HEK293 (cell line): Measurements from ENCODE around the gene KLK6.

Experiments
- CTCF ChIA-PET: fragments of 350-600 bp; formaldehyde crosslinking; extraction: SDS; loops from one replicate; lab custom pipeline; 2021; ENCODE audit warnings: antibody characterized with exemption; lab: Yijun Ruan, JAX
- POLR2A ChIA-PET: fragments of 300-600 bp; formaldehyde crosslinking; extraction: SDS; loops from one replicate; lab custom pipeline; 2020; ENCODE audit warnings: antibody characterized with exemption, inconsistent platforms; lab: Yijun Ruan, JAX
- H3K27ac ChIP-seq: fragments of 200-500 bp; sonication (Bioruptor generic); 2 replicates; pipeline ENCODE4 v1.5.1; 2014; ENCODE audit warnings: low read depth, low read length, control low read depth, inconsistent platforms; ENCODE audit errors: extremely low read depth
- H3K36me3 ChIP-seq, 2 experiments: fragments of 200-500 bp in 1 of 2; sonication (Bioruptor generic) in 1 of 2; 1 replicate in 1 of 2; 2 replicates in 1 of 2; pipeline ENCODE4 v1.5.1; 2014 to 2017; ENCODE audit warnings: inconsistent platforms in 2 of 2, low read length in 2 of 2; ENCODE audit not compliant: control insufficient read depth in 2 of 2, insufficient read depth in 1 of 2
- H3K4me1 ChIP-seq: fragments of 200-500 bp; sonication (Bioruptor generic); 2 replicates; pipeline ENCODE4 v1.5.1; 2014; ENCODE audit warnings: mild to moderate bottlenecking, low read length, inconsistent platforms; ENCODE audit not compliant: control insufficient read depth, insufficient read depth
- H3K4me3 ChIP-seq: 2 replicates; pipeline ENCODE4 v1.5.1; 2011; ENCODE audit warnings: low read depth, mild to moderate bottlenecking, control low read depth, low read length, moderate library complexity
- H3K9me3 ChIP-seq: fragments of 200-500 bp; sonication (Bioruptor generic); 2 replicates; pipeline ENCODE4 v1.5.1; 2014; ENCODE audit warnings: low read depth, low read length, inconsistent platforms; ENCODE audit not compliant: control insufficient read depth, insufficient read depth
- GFI1B ChIP-seq: fragments of 450-650 bp; formaldehyde crosslinking; IDR thresholded peaks from 2 replicates; pipeline ENCODE4 v1.5.1; 2016; ENCODE audit warnings: missing biosample characterization, missing genetic modification characterization
- GLI2 ChIP-seq: fragments of 450-650 bp; formaldehyde crosslinking; IDR thresholded peaks from 2 replicates; pipeline ENCODE4; 2017; ENCODE audit warnings: missing biosample characterization, missing genetic modification characterization, low read depth, borderline replicate concordance
- HOXA7 ChIP-seq: sonication (generic); formaldehyde crosslinking; IDR thresholded peaks from 2 replicates; pipeline ENCODE4 v1.8.1; 2022; ENCODE audit warnings: missing genetic modification reagents, borderline replicate concordance
- IKZF3 ChIP-seq: fragments of 450-650 bp; IDR thresholded peaks from 2 replicates; pipeline ENCODE4 v1.5.0; 2018; ENCODE audit warnings: missing biosample characterization, mild to moderate bottlenecking, missing genetic modification characterization, moderate library complexity
- INSM2 ChIP-seq: fragments of 450-650 bp; formaldehyde crosslinking; IDR thresholded peaks from 2 replicates; pipeline ENCODE4 v1.5.1; 2016; ENCODE audit warnings: missing biosample characterization, missing genetic modification characterization
- OSR2 ChIP-seq: fragments of 450-650 bp; formaldehyde crosslinking; IDR thresholded peaks from 2 replicates; pipeline ENCODE4 v1.5.1; 2016; ENCODE audit warnings: missing biosample characterization, missing genetic modification characterization
- SP2 ChIP-seq: fragments of 450-650 bp; formaldehyde crosslinking; IDR thresholded peaks from 2 replicates; pipeline ENCODE4 v1.5.1; 2016; ENCODE audit warnings: missing biosample characterization, missing genetic modification characterization
- SP7 ChIP-seq: fragments of 450-650 bp; formaldehyde crosslinking; IDR thresholded peaks from 2 replicates; pipeline ENCODE4 v1.5.1; 2016; ENCODE audit warnings: missing biosample characterization, missing genetic modification characterization
- TSHZ1 ChIP-seq: fragments of 450-650 bp; formaldehyde crosslinking; IDR thresholded peaks from 2 replicates; pipeline ENCODE4 v1.5.1; 2016; ENCODE audit warnings: missing biosample characterization, missing genetic modification characterization, borderline replicate concordance
- ZNF112 ChIP-seq: fragments of 450-650 bp; formaldehyde crosslinking; IDR thresholded peaks from 2 replicates; pipeline ENCODE4 v1.5.0; 2017; ENCODE audit warnings: missing biosample characterization, missing genetic modification characterization
- ZNF121 ChIP-seq: fragments of 450-650 bp; formaldehyde crosslinking; IDR thresholded peaks from 2 replicates; pipeline ENCODE4 v1.5.1; 2016; ENCODE audit warnings: missing biosample characterization, missing genetic modification characterization
- ZNF146 ChIP-seq: fragments of 450-650 bp; formaldehyde crosslinking; IDR thresholded peaks from 2 replicates; pipeline ENCODE4 v1.5.1; 2016; ENCODE audit warnings: missing biosample characterization, missing genetic modification characterization
- ZNF169 ChIP-seq: fragments of 450-650 bp; formaldehyde crosslinking; IDR thresholded peaks from 2 replicates; pipeline ENCODE4 v1.5.1; 2016; ENCODE audit warnings: missing biosample characterization, missing genetic modification characterization
- ZNF214 ChIP-seq: fragments of 450-650 bp; formaldehyde crosslinking; IDR thresholded peaks from 2 replicates; pipeline ENCODE4 v1.5.1; 2017; ENCODE audit warnings: missing biosample characterization, mild to moderate bottlenecking, missing genetic modification characterization, borderline replicate concordance
- ZNF266 ChIP-seq: fragments of 450-650 bp; formaldehyde crosslinking; IDR thresholded peaks from 2 replicates; pipeline ENCODE4 v1.5.1; 2016; ENCODE audit warnings: missing biosample characterization, missing genetic modification characterization, low read depth
- ZNF37A ChIP-seq: fragments of 450-650 bp; IDR thresholded peaks from 2 replicates; pipeline ENCODE4 v1.5.1; 2018; ENCODE audit warnings: missing biosample characterization, missing genetic modification characterization
- ZNF585B ChIP-seq: fragments of 450-650 bp; formaldehyde crosslinking; IDR thresholded peaks from 2 replicates; pipeline ENCODE4 v1.5.1; 2016; ENCODE audit warnings: missing biosample characterization, missing genetic modification characterization
- ZNF600 ChIP-seq: fragments of 450-650 bp; formaldehyde crosslinking; IDR thresholded peaks from 2 replicates; pipeline ENCODE4 v1.5.1; 2016; ENCODE audit warnings: missing biosample characterization, missing genetic modification characterization
- ZNF610 ChIP-seq: fragments of 450-650 bp; formaldehyde crosslinking; IDR thresholded peaks from 2 replicates; pipeline ENCODE4 v1.5.1; 2016; ENCODE audit warnings: missing biosample characterization, missing genetic modification characterization, borderline replicate concordance
- ZNF629 ChIP-seq: fragments of 450-650 bp; formaldehyde crosslinking; IDR thresholded peaks from 2 replicates; pipeline ENCODE4 v1.5.1; 2017; ENCODE audit warnings: missing biosample characterization, missing genetic modification characterization
- ZNF645 ChIP-seq: fragments of 450-650 bp; formaldehyde crosslinking; IDR thresholded peaks from 2 replicates; pipeline ENCODE4; 2016; ENCODE audit warnings: missing biosample characterization, missing genetic modification characterization
- ZNF76 ChIP-seq: fragments of 450-650 bp; formaldehyde crosslinking; IDR thresholded peaks from 2 replicates; pipeline ENCODE4; 2016; ENCODE audit warnings: low read depth, missing biosample characterization, missing genetic modification characterization, borderline replicate concordance
- ZNF843 ChIP-seq: fragments of 450-650 bp; formaldehyde crosslinking; IDR thresholded peaks from 2 replicates; pipeline ENCODE4 v1.5.1; 2016; ENCODE audit warnings: missing biosample characterization, missing genetic modification characterization
- TF ChIP-seq, protein P1 (sequence below): fragments of 450-650 bp; formaldehyde crosslinking; IDR thresholded peaks from 2 replicates; pipeline ENCODE4 v1.5.1; 2016; ENCODE audit warnings: missing biosample characterization, missing genetic modification characterization
- TF ChIP-seq, protein P2 (sequence below): fragments of 450-650 bp; formaldehyde crosslinking; IDR thresholded peaks from 2 replicates; pipeline ENCODE4 v1.5.1; 2017; ENCODE audit warnings: missing biosample characterization, missing genetic modification characterization
- TF ChIP-seq, protein P3 (sequence below): fragments of 450-650 bp; formaldehyde crosslinking; IDR thresholded peaks from 2 replicates; pipeline ENCODE4 v1.5.1; 2017; ENCODE audit warnings: missing biosample characterization, missing genetic modification characterization

KLK6 gene

GRCh38 chr19:50963381-50963780 lies 6.0 kb downstream of the KLK6 start:
- no peak overlapping the region for H3K27ac ChIP-seq
- H3K36me3 ChIP-seq = no peaks in the 10 kb centered on the region
- POLR2A ChIA-PET = no interaction called here
- CTCF ChIA-PET = interaction anchor here (1.2 kb wide), 1 partner anchor 54 kb away, joined by 3 read pairs; no protein-coding TSS in a partner anchor
- peaks cover 4% of the 10 kb centered on the region; the same call in 1 of the 2 replicates for H3K4me1 ChIP-seq
- H3K9me3 ChIP-seq = no peaks in the 10 kb centered on the region
- TF ChIP-seq, protein P1, sequence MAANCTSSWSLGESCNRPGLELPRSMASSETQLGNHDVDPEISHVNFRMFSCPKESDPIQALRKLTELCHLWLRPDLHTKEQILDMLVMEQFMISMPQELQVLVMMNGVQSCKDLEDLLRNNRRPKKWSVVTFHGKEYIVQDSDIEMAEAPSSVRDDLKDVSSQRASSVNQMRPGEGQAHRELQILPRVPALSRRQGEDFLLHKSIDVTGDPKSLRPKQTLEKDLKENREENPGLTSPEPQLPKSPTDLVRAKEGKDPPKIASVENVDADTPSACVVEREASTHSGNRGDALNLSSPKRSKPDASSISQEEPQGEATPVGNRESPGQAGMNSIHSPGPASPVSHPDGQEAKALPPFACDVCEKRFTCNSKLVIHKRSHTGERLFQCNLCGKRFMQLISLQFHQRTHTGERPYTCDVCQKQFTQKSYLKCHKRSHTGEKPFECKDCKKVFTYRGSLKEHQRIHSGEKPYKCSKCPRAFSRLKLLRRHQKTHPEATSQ (tag by site-specific recombination) = no peak
- TF ChIP-seq, protein P2, sequence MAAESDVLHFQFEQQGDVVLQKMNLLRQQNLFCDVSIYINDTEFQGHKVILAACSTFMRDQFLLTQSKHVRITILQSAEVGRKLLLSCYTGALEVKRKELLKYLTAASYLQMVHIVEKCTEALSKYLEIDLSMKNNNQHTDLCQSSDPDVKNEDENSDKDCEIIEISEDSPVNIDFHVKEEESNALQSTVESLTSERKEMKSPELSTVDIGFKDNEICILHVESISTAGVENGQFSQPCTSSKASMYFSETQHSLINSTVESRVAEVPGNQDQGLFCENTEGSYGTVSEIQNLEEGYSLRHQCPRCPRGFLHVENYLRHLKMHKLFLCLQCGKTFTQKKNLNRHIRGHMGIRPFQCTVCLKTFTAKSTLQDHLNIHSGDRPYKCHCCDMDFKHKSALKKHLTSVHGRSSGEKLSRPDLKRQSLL (tag by site-specific recombination) = no peak
- no peak for TF ChIP-seq INSM2 (tag by site-specific recombination)
- TF ChIP-seq IKZF3 (tag by site-specific recombination) = no peak
- no peak for TF ChIP-seq ZNF585B
- no peak for TF ChIP-seq HOXA7 (CRISPR knock-in tag)
- no peak for TF ChIP-seq ZNF610 (tag by site-specific recombination)
- no peak for TF ChIP-seq SP2 (tag by site-specific recombination)
- no peak for TF ChIP-seq ZNF645
- TF ChIP-seq OSR2 = no peak
- TF ChIP-seq, protein P3, sequence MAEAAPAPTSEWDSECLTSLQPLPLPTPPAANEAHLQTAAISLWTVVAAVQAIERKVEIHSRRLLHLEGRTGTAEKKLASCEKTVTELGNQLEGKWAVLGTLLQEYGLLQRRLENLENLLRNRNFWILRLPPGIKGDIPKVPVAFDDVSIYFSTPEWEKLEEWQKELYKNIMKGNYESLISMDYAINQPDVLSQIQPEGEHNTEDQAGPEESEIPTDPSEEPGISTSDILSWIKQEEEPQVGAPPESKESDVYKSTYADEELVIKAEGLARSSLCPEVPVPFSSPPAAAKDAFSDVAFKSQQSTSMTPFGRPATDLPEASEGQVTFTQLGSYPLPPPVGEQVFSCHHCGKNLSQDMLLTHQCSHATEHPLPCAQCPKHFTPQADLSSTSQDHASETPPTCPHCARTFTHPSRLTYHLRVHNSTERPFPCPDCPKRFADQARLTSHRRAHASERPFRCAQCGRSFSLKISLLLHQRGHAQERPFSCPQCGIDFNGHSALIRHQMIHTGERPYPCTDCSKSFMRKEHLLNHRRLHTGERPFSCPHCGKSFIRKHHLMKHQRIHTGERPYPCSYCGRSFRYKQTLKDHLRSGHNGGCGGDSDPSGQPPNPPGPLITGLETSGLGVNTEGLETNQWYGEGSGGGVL (tag by site-specific recombination) = no peak
- TF ChIP-seq ZNF121 (tag by site-specific recombination) = no peak
- no peak for TF ChIP-seq ZNF629 (tag by site-specific recombination)
- TF ChIP-seq ZNF146 (tag by site-specific recombination) = no peak
- TF ChIP-seq GFI1B (tag by site-specific recombination) = no peak
- no peak for TF ChIP-seq SP7
- no peak for TF ChIP-seq ZNF169 (tag by site-specific recombination)
- no peak for TF ChIP-seq ZNF214
- no peak for TF ChIP-seq ZNF266
- TF ChIP-seq GLI2 (tag by site-specific recombination) = no peak
- no peak overlapping the region for H3K4me3 ChIP-seq

GRCh38 chr19:50962245-50962644 lies 7.1 kb downstream of the KLK6 start:
- ChIA-PET POLR2A (no interaction called here), CTCF (no interaction called here)
- peaks cover 4% of the 10 kb centered on the region; the same call in 1 of the 2 replicates for H3K4me1 ChIP-seq
- H3K9me3 ChIP-seq = no peaks in the 10 kb centered on the region
- no peak overlapping the region for H3K27ac ChIP-seq
- no peak for TF ChIP-seq ZNF600 (tag by site-specific recombination)
- peak; percentile 57 for TF ChIP-seq SP2 (tag by site-specific recombination)
- TF ChIP-seq ZNF843 (tag by site-specific recombination) = no peak
- TF ChIP-seq ZNF112 (tag by site-specific recombination) = no peak
- no peak for TF ChIP-seq TSHZ1 (tag by site-specific recombination)
- no peak for TF ChIP-seq ZNF37A (tag by site-specific recombination)
- TF ChIP-seq ZNF76 = no peak
- no peaks in the 10 kb centered on the region for H3K36me3 ChIP-seq
- no peak overlapping the region for H3K4me3 ChIP-seq
